Measurements from ENCODE around the gene SCRN1.

GRCh38 chr7:29955799-29956486 is 33.7 kb downstream of the SCRN1 start:
- TF ChIP-seq ZBTB7A (IDR thresholded peaks at IDR 0.05; ENCODE audit: low read depth) (no peak), TEAD4 (IDR thresholded peaks at IDR 0.05) (no peak), RAD21 (IDR thresholded peaks at IDR 0.05; ENCODE audit: low read depth) (no peak), NFIC (IDR thresholded peaks at IDR 0.05) (no peak), CREB1 (IDR thresholded peaks at IDR 0.05; ENCODE audit: low read depth) (no peak), MAX (IDR thresholded peaks at IDR 0.05) (no peak), CEBPB (IDR thresholded peaks at IDR 0.05) (no peak), TCF12 (IDR thresholded peaks at IDR 0.05; ENCODE audit: low read depth) (no peak), FOXM1 (IDR thresholded peaks at IDR 0.05; ENCODE audit: borderline replicate concordance, low read depth) (no peak), EP300 (IDR thresholded peaks at IDR 0.05; ENCODE audit: borderline replicate concordance) (no peak), EGR1 (IDR thresholded peaks at IDR 0.05) (no peak), TAF1 (IDR thresholded peaks at IDR 0.05; ENCODE audit: low read depth) (no peak), REST (IDR thresholded peaks at IDR 0.05; ENCODE audit: low read depth) (no peak), YY1 (IDR thresholded peaks at IDR 0.05; ENCODE audit: low read depth) (no peak)

Data from Ishikawa (cell line).